Mononuclear cell (primary cell): ENCODE measurements around the gene ARID1B. TPM values are rescaled to one million over a fixed set of nuclear protein-coding genes. Genes with fewer than 3 reads are reported as not detected.
A peak's percentile ranks its signal among the peaks of the same experiment; 100 is the strongest.

Experiments used
- H3K27me3 ChIP-seq: 2 replicates; pipeline ENCODE4 v1.6.0; 2011; ENCODE audit warnings: low read length, control low read depth; ENCODE audit not compliant: insufficient read depth
- H3K4me1 ChIP-seq: 2 replicates; pipeline ENCODE4 v1.5.1; 2011; ENCODE audit warnings: mild to moderate bottlenecking, low read length, control low read depth; ENCODE audit not compliant: insufficient read depth
- H3K4me3 ChIP-seq: 2 replicates; pipeline ENCODE4 v1.5.1; 2011; ENCODE audit warnings: mild to moderate bottlenecking, low read length, moderate library complexity
- H3K9me3 ChIP-seq: 2 replicates; pipeline ENCODE4 v1.5.1; 2011; ENCODE audit warnings: low read depth, mild to moderate bottlenecking, control low read depth, low read length
- total RNA-seq: library from RNA; depleted of rRNA; stranded (reverse); fragments of >200 nt; gene quantifications from one replicate; pipeline ENCODE4 v1.2.3, GENCODE V29; 2012

ARID1B gene
- total RNA-seq, 1 donor, result 107 TPM

GRCh38 chr6:157220485-157220884 is 443.3 kb downstream of the ARID1B start:
- Histone ChIP-seq H3K9me3 (no peaks in the 10 kb centered on the region), H3K4me1 (peaks cover 35% of the 10 kb centered on the region), H3K27me3 (no peaks in the 10 kb centered on the region), H3K4me3 (peak overlapping the region; percentile 40)

- H3K4me1 ChIP-seq, result peaks cover 35% of the 10 kb centered on the region
- no peaks in the 10 kb centered on the region for H3K9me3 ChIP-seq
- peak overlapping the region; percentile 40 for H3K4me3 ChIP-seq
- H3K27me3 ChIP-seq, result no peaks in the 10 kb centered on the region
Measured at GRCh38 chr6:157221049-157221816, 444.1 kb downstream of the ARID1B start.

- no peaks in the 10 kb centered on the region for H3K27me3 ChIP-seq
- H3K4me1 ChIP-seq, result peaks cover 37% of the 10 kb centered on the region
- H3K4me3 ChIP-seq, result no peak overlapping the region
- H3K9me3 ChIP-seq, result no peaks in the 10 kb centered on the region
Measured at GRCh38 chr6:157221817-157222175, 444.6 kb downstream of the ARID1B start.

DNA sequence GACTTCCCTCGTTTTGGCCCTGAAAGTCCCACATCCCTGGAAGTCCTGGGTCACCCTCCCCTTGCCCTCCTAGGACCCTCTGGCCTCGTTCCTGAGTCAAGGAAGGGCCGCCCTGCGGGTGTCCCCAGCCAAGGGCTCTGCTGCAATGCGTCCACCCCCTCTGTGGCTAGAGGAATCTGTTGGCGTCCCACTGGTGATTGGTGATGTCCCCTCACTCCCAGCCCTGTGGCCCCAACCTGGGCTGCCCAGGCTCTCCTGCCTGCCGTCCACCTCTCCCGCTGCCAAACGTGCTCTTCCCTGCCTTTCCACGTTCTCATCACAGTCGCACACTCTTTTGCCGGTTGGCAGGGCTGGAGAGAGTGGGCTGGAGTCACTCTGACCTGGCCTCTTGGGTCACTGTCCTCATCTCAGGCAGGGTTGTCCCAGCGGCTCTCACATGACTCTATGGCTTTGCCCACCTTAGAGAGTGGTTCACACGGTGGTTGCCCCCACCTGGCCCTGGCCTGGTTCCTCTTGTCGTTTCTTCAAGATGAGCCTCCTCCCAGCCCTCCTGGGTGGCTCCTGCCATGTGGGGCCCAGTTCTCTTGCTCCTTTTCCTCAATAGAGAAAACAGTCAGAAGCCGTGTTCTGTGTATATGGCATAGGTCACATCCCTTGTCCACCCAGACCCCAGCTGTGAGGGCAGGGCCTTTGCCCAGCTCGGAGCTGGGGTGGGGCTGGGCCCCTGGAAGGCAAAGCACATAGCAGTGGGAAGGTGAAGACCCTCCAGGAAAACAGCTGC is 445.2 kb downstream of the ARID1B start:
- H3K4me3 ChIP-seq, result no peak overlapping the region
- peaks cover 42% of the 10 kb centered on the region for H3K4me1 ChIP-seq
- H3K27me3 ChIP-seq, result no peaks in the 10 kb centered on the region
- no peaks in the 10 kb centered on the region for H3K9me3 ChIP-seq

- peaks cover 49% of the 10 kb centered on the region for H3K4me1 ChIP-seq
- no peaks in the 10 kb centered on the region for H3K27me3 ChIP-seq
- no peaks in the 10 kb centered on the region for H3K9me3 ChIP-seq
- no peak overlapping the region for H3K4me3 ChIP-seq
Measured at GRCh38 chr6:157223021-157223430, 445.8 kb downstream of the ARID1B start.

GRCh38 chr6:157223511-157223910 is 446.3 kb downstream of the ARID1B start:
- Histone ChIP-seq H3K9me3 (no peaks in the 10 kb centered on the region), H3K27me3 (no peaks in the 10 kb centered on the region), H3K4me1 (peaks cover 49% of the 10 kb centered on the region), H3K4me3 (no peak overlapping the region)

- no peaks in the 10 kb centered on the region for H3K9me3 ChIP-seq
- H3K4me3 ChIP-seq, result no peak overlapping the region
- H3K4me1 ChIP-seq, result peaks cover 49% of the 10 kb centered on the region
- H3K27me3 ChIP-seq, result no peaks in the 10 kb centered on the region
Measured at GRCh38 chr6:157224178-157224950, 447.2 kb downstream of the ARID1B start.

- Histone ChIP-seq H3K9me3 (no peaks in the 10 kb centered on the region), H3K27me3 (no peaks in the 10 kb centered on the region), H3K4me1 (peaks cover 49% of the 10 kb centered on the region), H3K4me3 (no peak overlapping the region)
Measured at GRCh38 chr6:157224951-157225574, 447.9 kb downstream of the ARID1B start.

DNA sequence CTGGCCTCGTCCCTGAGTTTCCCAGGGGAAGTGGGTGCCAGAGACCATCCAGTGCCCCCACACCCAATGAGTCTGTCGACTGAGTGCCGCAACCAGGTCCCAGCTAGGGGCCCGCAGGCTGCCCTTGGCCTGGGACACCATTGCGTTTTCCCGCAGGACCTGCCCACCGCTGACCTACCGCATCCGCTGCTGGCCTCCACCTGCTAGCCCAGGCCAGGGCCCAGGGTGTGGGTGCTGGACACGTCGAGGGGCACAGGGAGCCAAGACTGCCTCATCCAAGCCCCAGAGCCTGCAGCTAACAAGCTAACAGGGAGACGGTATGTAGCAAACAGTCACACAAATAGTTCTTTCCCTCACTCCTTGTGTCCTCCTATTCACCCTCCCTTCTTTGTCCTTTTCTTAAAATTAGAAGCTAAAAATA is 448.4 kb downstream of the ARID1B start:
- H3K9me3 ChIP-seq, result no peaks in the 10 kb centered on the region
- H3K27me3 ChIP-seq, result no peaks in the 10 kb centered on the region
- peaks cover 47% of the 10 kb centered on the region for H3K4me1 ChIP-seq
- no peak overlapping the region for H3K4me3 ChIP-seq

DNA sequence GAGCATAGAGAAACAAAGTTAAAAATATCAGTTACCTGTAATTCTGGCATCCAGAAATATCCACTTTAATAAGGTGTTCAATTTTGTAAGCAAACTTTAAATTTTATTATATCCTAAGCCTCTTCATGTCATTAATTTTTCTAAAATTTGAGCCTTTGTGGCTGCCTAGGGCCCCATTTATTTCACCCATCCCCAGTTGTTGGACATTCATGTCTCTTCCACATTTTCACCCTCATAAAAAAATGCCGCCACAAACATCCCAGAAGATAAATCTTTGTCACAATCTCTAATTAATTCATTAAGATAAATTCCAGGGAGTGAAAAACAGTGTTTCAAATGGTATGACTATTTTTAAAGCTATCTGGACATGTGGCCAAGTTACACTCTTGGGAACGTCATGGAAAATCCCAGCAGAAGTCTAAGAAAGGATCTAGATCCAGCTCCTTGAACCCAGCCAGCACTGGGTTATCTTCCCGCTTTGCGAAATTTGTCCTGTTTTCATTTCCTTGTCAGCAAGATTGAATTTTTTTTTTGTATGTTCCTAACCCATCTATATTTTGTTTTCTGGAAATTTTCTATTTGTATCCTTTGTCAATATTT is 448.9 kb downstream of the ARID1B start:
- peaks cover 43% of the 10 kb centered on the region for H3K4me1 ChIP-seq
- no peak overlapping the region for H3K4me3 ChIP-seq
- no peaks in the 10 kb centered on the region for H3K27me3 ChIP-seq
- H3K9me3 ChIP-seq, result no peaks in the 10 kb centered on the region

DNA sequence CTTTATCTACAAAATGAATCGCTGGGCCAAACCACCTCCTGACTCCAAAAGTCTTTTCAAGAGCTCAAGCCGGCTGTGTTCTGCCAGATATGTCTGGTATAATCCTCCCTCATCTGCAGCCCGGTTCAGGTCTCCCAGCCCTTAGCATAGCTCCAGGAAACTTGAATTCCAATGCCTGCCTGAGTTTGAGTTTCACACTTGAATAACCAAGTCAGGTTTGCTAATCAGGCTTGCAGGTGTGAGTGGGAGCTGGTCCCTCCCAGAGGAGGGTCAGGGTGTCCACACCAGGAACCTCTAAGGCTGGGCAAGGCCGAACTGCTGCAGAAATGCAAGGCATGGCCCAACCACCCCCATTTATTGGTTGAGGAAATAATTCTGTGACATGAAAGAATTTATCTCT is 449.6 kb downstream of the ARID1B start:
- no peaks in the 10 kb centered on the region for H3K27me3 ChIP-seq
- H3K4me1 ChIP-seq, result peaks cover 38% of the 10 kb centered on the region
- H3K4me3 ChIP-seq, result no peak overlapping the region
- H3K9me3 ChIP-seq, result no peaks in the 10 kb centered on the region

DNA sequence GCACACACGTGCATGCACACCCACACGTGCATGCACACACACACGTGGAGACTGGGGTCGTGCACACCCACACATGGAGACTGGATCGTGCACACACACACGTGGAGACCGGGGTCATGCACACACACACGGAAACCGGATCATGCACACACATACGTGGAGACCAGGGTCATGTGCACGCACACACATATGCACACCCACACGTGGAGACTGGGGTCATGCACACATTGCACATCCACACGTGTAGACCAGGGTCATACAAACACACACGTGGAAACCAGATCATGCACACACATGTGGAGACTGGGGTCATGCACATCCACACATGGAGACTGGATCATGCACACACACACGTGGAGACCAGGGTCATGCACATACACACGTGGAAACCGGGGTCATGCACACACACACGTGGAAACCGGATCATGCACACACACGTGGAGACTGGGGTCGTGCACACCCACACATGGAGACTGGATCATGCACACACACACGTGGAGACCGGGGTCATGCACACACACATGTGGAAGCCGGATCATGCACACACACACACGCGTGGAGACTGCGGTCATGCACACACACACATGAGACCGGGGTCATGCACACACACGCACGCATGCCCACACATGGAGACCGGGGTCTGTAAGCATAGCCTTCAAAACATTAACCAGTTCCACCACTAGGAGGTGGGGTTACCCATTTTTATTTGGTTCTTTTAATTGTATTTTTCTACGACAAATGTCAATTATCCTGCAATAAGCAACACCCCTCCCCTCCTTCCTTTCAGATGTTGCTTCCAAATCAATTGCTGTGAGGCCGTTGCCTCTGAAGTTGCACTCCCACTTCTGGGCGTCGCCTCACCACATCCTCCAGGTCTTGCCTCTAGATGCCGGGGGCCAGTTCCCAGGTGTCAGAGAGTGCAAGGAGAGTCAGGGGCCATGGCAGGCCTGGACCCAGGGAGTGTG is 450.3 kb downstream of the ARID1B start:
- Histone ChIP-seq H3K9me3 (no peaks in the 10 kb centered on the region), H3K4me1 (peaks cover 31% of the 10 kb centered on the region), H3K27me3 (no peaks in the 10 kb centered on the region), H3K4me3 (no peak overlapping the region)

- Histone ChIP-seq H3K27me3 (peaks cover 4% of the 10 kb centered on the region), H3K9me3 (no peaks in the 10 kb centered on the region), H3K4me3 (no peak overlapping the region), H3K4me1 (peaks cover 20% of the 10 kb centered on the region)
Measured at GRCh38 chr6:157228426-157229131, 451.4 kb downstream of the ARID1B start.
